Choroid plexus epithelial cell (primary cell): Measurements from ENCODE around the gene PRSS33.
A peak's percentile ranks its signal among the peaks of the same experiment; 100 is the strongest.

ENCODE experiments used
- DNase-seq: peaks from one replicate; pipeline ENCODE4 v3.0.0-alpha.2; 2010; ENCODE audit warnings: low read depth
- H3K4me3 ChIP-seq: 2 replicates; pipeline ENCODE4 v1.5.1; 2011; ENCODE audit warnings: low read depth, mild to moderate bottlenecking, control low read depth, low read length, moderate library complexity
- CTCF ChIP-seq: conservative IDR thresholded peaks from 2 replicates; pipeline ENCODE4 v1.5.1; 2011; ENCODE audit warnings: low read depth, mild to moderate bottlenecking, control low read depth, inconsistent platforms, low read length, moderate library complexity

PRSS33 gene

GRCh38 chr16:2761472-2761871 is 25.9 kb downstream of the PRSS33 start:
- H3K4me3 ChIP-seq: no peak overlapping the region
- no peak for DNase-seq
- TF ChIP-seq CTCF: no peak

DNA sequence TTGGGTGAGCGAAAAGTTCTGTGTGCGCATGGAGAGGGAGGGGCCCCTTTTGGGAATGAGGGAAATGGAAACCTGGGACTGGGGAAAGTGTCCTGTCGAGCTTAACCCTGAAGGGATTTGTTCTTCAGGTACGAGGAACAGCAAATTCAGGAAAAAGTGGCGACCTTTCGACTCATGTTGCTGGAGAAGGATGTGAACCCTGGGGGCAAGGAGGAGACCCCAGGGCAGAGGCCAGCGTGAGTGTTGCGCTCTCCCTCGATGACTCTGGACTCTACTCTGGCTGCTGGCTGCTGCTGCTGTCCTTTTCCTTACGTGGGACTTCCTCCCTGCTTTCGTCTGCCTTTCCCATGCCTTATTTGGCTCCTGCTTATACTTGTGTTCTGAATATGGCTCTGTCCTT is 30.0 kb downstream of the PRSS33 start:
- TF ChIP-seq CTCF: no peak
- H3K4me3 ChIP-seq: no peak overlapping the region
- DNase-seq: no peak

- TF ChIP-seq CTCF: no peak
- no peak overlapping the region for H3K4me3 ChIP-seq
- no peak for DNase-seq
These were observed 30.9 kb downstream of the PRSS33 start for GRCh38 chr16:2756288-2757015.

- DNase-seq: no peak
- TF ChIP-seq CTCF: no peak
- peak overlapping the region; percentile 92 for H3K4me3 ChIP-seq
These were observed 32.2 kb downstream of the PRSS33 start for GRCh38 chr16:2755158-2755557.

DNA sequence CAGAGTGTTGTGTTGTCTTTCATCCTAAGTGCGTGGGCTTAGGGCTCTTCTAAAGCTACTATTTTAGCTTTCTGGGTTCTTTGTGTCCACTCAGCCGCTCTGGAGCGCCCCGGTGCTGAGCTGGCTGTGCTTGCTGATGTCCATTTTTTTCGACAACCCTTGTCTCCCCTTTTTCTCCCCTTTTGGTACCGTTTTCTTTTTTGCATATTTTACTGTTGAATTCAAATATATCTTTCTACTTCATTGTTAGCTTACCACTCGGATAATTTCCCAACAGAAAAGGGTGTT is 33.7 kb downstream of the PRSS33 start:
- H3K4me3 ChIP-seq: peak overlapping the region; percentile 92
- TF ChIP-seq CTCF: no peak
- DNase-seq: peak; percentile 33

DNA sequence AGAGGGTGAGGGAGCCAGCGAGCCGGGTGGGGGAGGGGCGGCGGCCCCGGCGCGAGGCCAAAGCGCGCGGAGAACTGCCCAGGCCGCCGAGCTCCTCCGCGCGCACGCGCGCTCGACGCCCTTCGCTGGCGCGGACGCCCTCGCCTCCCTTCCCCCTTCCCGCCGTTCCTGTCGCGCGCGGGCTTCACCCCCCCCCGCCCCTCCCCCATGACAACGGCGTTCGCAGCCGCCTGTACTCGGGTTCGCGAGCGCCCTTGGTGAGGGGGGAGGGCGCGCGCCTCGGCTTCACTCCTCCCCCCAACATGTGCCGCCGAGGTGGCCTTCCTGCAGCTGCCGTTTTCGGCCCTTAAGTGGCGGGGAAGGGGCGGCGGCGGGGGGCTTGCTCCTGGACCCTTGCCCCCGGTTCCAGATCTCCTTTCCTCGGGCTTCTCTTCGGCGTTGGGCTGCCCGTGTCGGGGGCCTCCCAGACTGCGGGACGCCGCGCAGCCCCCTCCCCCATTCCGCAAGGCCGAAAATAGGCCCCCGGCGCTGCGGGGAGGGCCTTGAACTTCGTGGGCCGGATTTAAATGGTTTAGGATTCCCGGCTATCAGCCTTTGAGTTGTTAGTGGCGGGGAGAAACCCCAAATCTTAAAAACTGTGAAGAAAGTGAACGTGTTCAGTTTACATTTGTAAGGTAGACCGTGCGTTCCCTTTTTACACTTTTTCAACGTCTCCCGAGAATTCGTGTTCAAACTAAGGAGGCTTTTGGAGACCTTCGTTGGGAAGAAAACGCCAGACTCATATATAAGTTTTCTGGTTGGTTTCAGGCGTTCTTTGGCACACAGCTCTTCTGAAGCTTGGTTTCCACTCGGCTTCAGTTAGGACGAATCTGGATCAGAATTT is 34.3 kb downstream of the PRSS33 start:
- DNase-seq: peak; percentile 79
- no peak for TF ChIP-seq CTCF
- peak overlapping the region; percentile 92 for H3K4me3 ChIP-seq
